WERI-Rb-1 (cell line): Measurements from ENCODE around the gene ERCC6.

Experiments used
- DNase-seq: peaks from one replicate; pipeline ENCODE4 v3.0.0-alpha.2; 2020
- H3K27ac ChIP-seq: fragments of 250-450 bp; sonication (Bioruptor Pico); 2 replicates; pipeline ENCODE4 v1.5.1; 2020; ENCODE audit warnings: mild to moderate bottlenecking, moderate library complexity
- H3K27me3 ChIP-seq: fragments of 250-450 bp; sonication (Bioruptor Pico); 2 replicates; pipeline ENCODE4 v1.5.1; 2021; ENCODE audit warnings: mild to moderate bottlenecking, low read depth, moderate library complexity; ENCODE audit not compliant: insufficient read depth, severe bottlenecking
- H3K36me3 ChIP-seq: fragments of 250-450 bp; sonication (Bioruptor Pico); 2 replicates; pipeline ENCODE4 v1.5.1; 2020; ENCODE audit warnings: mild to moderate bottlenecking, moderate library complexity
- H3K4me3 ChIP-seq: 2 replicates; pipeline ENCODE4 v1.5.1; 2011; ENCODE audit warnings: low read depth, mild to moderate bottlenecking, control low read depth, low read length
- H3K9me3 ChIP-seq: fragments of 250-450 bp; sonication (Bioruptor Pico); 2 replicates; pipeline ENCODE4 v1.5.1; 2021; ENCODE audit warnings: mild to moderate bottlenecking, moderate library complexity; ENCODE audit not compliant: severe bottlenecking
- TF ChIP-seq, protein P1 (sequence below): IDR thresholded peaks from 2 replicates; pipeline ENCODE4 v1.5.1; 2011; ENCODE audit warnings: low read depth, mild to moderate bottlenecking, control low read depth, inconsistent platforms, low read length

Gene ERCC6

DNA sequence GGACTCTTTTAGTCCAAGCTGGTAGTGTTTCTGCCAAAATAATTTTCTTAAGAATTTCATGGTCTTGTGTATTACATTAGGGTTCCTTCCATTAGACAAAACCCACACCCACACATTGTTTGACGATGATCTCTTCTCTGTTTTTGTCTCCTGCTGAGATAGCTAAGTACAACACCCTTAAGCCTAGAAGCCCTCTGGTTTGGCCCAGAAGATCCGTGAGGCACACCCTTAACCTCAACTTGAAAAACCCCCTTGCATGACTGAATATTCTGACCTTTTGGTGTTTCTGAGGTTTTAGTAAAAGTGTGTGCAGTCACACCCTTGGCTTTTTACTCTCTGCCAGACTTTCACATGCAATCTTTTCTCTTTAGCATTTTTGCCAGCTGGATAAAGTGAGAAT is 29.3 kb upstream of the ERCC6 start:
- H3K4me3 ChIP-seq: no peak overlapping the region

DNA sequence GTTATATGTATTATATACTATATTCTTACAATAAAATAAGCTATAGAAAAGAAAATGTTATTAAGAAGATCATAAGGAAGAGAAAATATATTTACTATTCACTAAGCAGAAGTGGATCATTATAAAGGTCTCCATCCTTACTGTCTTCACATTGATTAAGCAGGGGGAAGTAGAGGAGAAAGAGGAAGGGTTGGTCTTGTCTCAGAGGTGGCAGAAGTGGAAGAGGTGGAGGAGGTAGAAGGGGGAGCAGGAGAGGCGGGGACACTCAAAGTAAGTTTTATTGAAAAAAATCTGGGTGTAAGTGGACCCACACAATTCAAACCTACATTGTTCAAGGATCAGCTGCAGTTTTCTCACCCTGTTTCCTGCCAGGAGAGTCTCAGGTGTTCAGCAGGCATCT is 28.9 kb upstream of the ERCC6 start:
- TF ChIP-seq, protein P1, sequence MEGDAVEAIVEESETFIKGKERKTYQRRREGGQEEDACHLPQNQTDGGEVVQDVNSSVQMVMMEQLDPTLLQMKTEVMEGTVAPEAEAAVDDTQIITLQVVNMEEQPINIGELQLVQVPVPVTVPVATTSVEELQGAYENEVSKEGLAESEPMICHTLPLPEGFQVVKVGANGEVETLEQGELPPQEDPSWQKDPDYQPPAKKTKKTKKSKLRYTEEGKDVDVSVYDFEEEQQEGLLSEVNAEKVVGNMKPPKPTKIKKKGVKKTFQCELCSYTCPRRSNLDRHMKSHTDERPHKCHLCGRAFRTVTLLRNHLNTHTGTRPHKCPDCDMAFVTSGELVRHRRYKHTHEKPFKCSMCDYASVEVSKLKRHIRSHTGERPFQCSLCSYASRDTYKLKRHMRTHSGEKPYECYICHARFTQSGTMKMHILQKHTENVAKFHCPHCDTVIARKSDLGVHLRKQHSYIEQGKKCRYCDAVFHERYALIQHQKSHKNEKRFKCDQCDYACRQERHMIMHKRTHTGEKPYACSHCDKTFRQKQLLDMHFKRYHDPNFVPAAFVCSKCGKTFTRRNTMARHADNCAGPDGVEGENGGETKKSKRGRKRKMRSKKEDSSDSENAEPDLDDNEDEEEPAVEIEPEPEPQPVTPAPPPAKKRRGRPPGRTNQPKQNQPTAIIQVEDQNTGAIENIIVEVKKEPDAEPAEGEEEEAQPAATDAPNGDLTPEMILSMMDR: no peak
- Histone ChIP-seq H3K9me3 (no peaks in the 10 kb centered on the region), H3K36me3 (no peaks in the 10 kb centered on the region), H3K27ac (no peak overlapping the region), H3K4me3 (no peak overlapping the region), H3K27me3 (no peaks in the 10 kb centered on the region)
- DNase-seq: no peak

More for the DNA sequence above, 29.3 kb upstream of the ERCC6 start:
- no peak for DNase-seq
- Histone ChIP-seq H3K9me3 (no peaks in the 10 kb centered on the region), H3K27ac (no peak overlapping the region), H3K27me3 (no peaks in the 10 kb centered on the region), H3K36me3 (no peaks in the 10 kb centered on the region)
- TF ChIP-seq, protein P1: no peak

DNA sequence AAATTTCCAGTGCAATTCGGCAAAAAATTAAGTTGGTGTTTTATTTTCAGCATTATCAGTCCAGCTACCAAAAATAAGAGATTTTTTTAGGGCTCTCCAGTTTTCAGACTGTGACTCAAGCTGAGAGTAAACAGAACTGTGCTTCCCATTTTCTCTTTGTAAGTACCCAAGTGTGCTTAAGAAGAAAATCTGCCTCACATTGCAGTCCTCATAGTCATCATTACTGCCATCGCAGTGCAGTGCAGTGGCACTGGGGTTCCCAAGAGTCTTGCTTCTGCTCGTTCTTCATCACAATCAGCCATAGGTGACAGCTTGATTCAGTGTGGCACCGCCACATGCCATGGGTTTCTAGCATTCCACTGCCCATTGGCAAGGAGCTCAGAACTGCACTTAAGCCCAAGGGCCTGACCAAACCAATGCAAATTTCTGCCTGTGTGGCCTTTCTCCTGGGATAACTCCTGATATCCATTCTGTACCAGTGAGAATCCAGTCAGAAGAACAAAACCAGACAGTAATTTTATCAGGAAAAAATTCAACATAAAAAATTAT is 25.6 kb upstream of the ERCC6 start:
- TF ChIP-seq, protein P1: no peak
- Histone ChIP-seq H3K4me3 (no peak overlapping the region), H3K36me3 (no peaks in the 10 kb centered on the region), H3K27me3 (no peaks in the 10 kb centered on the region), H3K9me3 (no peaks in the 10 kb centered on the region), H3K27ac (no peak overlapping the region)
- no peak for DNase-seq

DNA sequence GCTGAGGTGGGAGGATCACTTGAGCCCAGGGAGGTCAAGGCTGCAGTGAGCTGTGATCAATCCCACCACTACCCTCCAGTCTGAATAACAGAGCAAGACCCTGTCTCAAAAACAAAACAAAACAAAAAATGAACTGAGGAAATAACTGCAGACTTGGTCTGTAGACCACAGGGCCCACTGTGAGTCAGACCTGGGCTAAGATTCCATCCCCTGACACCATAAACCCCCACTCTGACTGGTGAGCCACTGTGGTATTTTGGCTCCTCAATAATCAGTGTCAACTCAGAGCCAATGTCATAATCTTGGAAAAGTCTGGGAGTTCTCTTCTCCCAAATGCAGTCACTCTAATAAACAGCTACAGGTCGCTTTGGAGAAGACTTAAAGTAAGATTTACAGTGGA is 24.0 kb upstream of the ERCC6 start:
- H3K9me3 ChIP-seq: no peaks in the 10 kb centered on the region
- no peak for DNase-seq
- TF ChIP-seq, protein P1: no peak
- no peak overlapping the region for H3K27ac ChIP-seq
- no peak overlapping the region for H3K4me3 ChIP-seq
- H3K36me3 ChIP-seq: no peaks in the 10 kb centered on the region
- no peaks in the 10 kb centered on the region for H3K27me3 ChIP-seq

DNA sequence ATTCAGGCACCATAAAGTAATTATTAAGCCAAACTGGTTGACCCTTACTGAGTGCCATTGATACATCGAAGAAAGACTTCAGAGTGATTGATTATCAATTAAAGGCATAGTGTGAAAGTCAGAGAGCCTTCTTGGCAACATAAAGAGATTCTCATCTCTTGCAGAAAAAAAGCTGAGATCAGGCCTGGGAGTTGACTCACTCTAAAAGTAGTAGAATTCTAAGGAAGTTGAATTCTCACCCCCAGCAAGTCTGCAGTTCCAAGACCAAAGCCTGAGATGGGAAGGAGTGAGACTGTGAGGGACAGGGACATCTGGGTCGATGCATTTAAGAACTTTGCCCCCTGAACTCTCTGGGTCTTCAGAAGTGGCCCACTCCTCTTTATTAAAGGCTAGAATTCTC is 21.6 kb upstream of the ERCC6 start:
- no peaks in the 10 kb centered on the region for H3K9me3 ChIP-seq
- DNase-seq: no peak
- TF ChIP-seq, protein P1: no peak
- no peak overlapping the region for H3K4me3 ChIP-seq
- H3K27me3 ChIP-seq: no peaks in the 10 kb centered on the region
- no peaks in the 10 kb centered on the region for H3K36me3 ChIP-seq
- no peak overlapping the region for H3K27ac ChIP-seq

DNA sequence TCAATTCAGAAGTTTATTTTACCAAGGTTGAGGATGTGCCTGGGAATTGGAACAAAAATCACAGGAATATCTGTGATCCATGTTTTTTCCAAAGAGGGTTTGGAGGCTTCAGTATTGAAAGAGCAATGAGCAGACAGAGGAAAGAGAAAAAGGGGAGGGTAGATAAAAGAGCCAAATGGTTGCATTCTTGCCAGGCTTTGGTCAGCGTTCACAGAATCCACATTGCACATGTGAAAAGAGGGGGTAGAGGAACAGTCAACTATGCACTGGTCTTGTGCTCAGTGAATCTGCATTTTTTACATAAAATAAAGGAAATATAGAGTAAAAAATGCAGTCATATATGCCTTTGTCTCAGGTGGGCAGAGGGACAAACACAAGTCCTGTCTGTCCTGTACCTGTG is 20.6 kb upstream of the ERCC6 start:
- no peaks in the 10 kb centered on the region for H3K9me3 ChIP-seq
- H3K27ac ChIP-seq: no peak overlapping the region
- H3K36me3 ChIP-seq: no peaks in the 10 kb centered on the region
- no peak overlapping the region for H3K4me3 ChIP-seq
- TF ChIP-seq, protein P1: no peak
- no peak for DNase-seq
- no peaks in the 10 kb centered on the region for H3K27me3 ChIP-seq
